Measurements from ENCODE around the gene CRYBA1.

The CRYBA1 gene

DNA sequence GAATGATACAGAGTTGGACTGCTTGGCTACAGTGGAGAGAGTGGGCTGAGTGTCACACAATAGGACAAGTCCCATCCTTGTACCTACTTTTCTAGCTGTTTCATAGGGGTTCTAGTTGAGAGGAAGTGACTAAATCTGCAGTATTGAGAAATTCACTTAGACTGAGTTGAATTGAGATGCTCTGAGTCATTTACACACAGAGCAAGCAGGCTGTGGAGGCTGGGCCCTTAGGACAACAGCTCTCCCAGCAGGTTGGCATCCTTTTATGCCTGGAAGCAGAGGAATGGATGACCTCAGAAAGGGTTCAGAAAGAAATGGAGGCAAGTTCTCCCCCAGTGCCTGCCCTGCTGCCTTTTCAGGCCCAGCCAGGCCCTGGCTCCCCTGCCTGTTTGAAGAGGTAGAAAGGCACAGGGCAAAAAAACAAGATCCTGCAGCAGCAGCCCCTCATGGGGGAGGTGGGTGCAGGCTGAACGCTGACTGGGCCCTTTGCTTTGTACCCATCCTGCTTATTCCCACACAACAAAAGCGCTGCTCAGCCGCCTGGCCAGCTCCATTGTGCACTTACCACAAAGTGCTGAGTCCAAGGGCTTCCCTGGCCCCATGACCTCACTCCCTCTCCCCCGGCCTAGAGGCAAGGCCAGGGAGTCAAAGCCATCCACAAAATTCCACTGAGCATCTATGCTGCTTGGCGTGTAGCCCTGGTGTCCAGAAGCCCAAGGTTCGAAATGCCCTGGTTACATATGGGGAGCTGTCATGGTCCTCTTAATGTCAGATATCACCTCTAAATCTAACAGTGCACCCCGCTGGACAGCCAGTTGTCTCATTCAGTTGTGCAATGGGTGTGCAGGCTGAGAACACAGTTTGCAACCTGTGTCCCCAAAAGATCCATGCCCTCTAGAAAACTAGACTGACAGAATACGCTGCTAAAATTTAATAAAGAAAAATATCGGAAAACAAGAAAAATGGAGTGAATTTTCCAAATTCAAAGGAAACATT is 5.4 kb upstream of the CRYBA1 start:
- no peak overlapping the region for H3K4me3 Mint-ChIP-seq

DNA sequence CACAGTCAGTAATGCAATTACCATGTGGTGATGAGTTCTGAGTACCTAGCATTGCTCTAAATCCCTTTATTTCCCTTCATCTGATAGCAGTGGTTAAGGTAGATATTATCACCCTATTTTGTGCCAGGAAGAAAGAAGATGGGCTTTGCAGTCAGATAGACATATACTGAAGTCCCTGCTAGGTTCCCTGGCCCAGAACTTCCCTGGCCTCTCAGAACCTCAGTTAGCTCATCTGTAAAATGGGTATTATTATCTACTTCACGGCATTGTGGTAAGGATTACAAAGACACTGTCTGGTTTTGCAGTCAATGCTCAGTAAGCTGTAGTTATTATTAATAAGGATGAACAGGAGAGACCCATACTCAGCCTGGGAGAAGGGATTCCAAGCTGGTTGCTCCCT is 4.6 kb upstream of the CRYBA1 start:
- no peaks in the 10 kb centered on the region for H3K36me3 Mint-ChIP-seq (ENCODE audit: low read depth)
- H3K9me3 Mint-ChIP-seq: no peaks in the 10 kb centered on the region
- H3K27me3 Mint-ChIP-seq (ENCODE audit: low read depth, poor library complexity): peaks cover 3% of the 10 kb centered on the region
- DNase-seq: no peak
- TF ChIP-seq, protein P1, sequence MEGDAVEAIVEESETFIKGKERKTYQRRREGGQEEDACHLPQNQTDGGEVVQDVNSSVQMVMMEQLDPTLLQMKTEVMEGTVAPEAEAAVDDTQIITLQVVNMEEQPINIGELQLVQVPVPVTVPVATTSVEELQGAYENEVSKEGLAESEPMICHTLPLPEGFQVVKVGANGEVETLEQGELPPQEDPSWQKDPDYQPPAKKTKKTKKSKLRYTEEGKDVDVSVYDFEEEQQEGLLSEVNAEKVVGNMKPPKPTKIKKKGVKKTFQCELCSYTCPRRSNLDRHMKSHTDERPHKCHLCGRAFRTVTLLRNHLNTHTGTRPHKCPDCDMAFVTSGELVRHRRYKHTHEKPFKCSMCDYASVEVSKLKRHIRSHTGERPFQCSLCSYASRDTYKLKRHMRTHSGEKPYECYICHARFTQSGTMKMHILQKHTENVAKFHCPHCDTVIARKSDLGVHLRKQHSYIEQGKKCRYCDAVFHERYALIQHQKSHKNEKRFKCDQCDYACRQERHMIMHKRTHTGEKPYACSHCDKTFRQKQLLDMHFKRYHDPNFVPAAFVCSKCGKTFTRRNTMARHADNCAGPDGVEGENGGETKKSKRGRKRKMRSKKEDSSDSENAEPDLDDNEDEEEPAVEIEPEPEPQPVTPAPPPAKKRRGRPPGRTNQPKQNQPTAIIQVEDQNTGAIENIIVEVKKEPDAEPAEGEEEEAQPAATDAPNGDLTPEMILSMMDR (IDR thresholded peaks at IDR 0.05): no peak
- H3K4me1 Mint-ChIP-seq: peaks cover 26% of the 10 kb centered on the region
- no peak overlapping the region for H3K4me3 Mint-ChIP-seq
- H3K27ac Mint-ChIP-seq: no peak overlapping the region

More for the DNA sequence above, 5.4 kb upstream of the CRYBA1 start:
- Mint-ChIP-seq H3K4me1 (peaks cover 19% of the 10 kb centered on the region), H3K27ac (peak overlapping the region; percentile 89), H3K27me3 (ENCODE audit: low read depth, poor library complexity) (peaks cover 3% of the 10 kb centered on the region), H3K9me3 (no peaks in the 10 kb centered on the region), H3K36me3 (ENCODE audit: low read depth) (no peaks in the 10 kb centered on the region)
- TF ChIP-seq, protein P1 (IDR thresholded peaks at IDR 0.05): no peak
- DNase-seq: peak; percentile 6

- Mint-ChIP-seq H3K4me3 (no peak overlapping the region), H3K4me1 (peaks cover 33% of the 10 kb centered on the region), H3K36me3 (ENCODE audit: low read depth) (no peaks in the 10 kb centered on the region), H3K9me3 (no peaks in the 10 kb centered on the region), H3K27ac (no peak overlapping the region), H3K27me3 (ENCODE audit: low read depth, poor library complexity) (peaks cover 3% of the 10 kb centered on the region)
- TF ChIP-seq, protein P1 (IDR thresholded peaks at IDR 0.05): no peak
- no peak for DNase-seq
These were observed 3.9 kb upstream of the CRYBA1 start for GRCh38 chr17:29242790-29243189.

DNA sequence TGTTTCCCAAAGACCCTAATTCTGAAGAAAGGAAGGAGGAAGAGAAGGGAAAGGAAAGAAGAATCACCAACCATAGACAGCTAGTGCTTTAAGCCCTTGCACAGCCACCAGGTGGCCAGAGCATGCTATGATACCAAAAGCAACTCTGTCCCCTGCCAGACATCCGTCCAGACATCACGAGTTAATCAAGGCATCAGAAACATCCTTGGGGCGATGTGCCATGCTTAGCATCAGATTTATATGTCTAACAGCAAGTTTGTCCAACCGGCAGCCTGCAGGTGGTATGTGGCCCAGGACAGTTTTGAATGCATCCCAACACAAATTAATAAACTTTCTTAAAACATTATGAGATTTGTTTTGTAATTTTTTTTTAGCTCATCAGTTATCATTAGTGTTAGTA is 2.9 kb upstream of the CRYBA1 start:
- H3K9me3 Mint-ChIP-seq: no peaks in the 10 kb centered on the region
- TF ChIP-seq, protein P1 (IDR thresholded peaks at IDR 0.05): peak; percentile 33
- peaks cover 34% of the 10 kb centered on the region for H3K4me1 Mint-ChIP-seq
- H3K27me3 Mint-ChIP-seq (ENCODE audit: low read depth, poor library complexity): no peaks in the 10 kb centered on the region
- no peaks in the 10 kb centered on the region for H3K36me3 Mint-ChIP-seq (ENCODE audit: low read depth)
- H3K27ac Mint-ChIP-seq: no peak overlapping the region
- no peak overlapping the region for H3K4me3 Mint-ChIP-seq
- DNase-seq: no peak

GRCh38 chr17:29245401-29245800 is 1.3 kb upstream of the CRYBA1 start:
- TF ChIP-seq, protein P1 (IDR thresholded peaks at IDR 0.05): no peak
- no peak overlapping the region for H3K27ac Mint-ChIP-seq
- DNase-seq: no peak
- peaks cover 36% of the 10 kb centered on the region for H3K4me1 Mint-ChIP-seq
- H3K36me3 Mint-ChIP-seq (ENCODE audit: low read depth): no peaks in the 10 kb centered on the region
- H3K9me3 Mint-ChIP-seq: no peaks in the 10 kb centered on the region
- no peaks in the 10 kb centered on the region for H3K27me3 Mint-ChIP-seq (ENCODE audit: low read depth, poor library complexity)
- H3K4me3 Mint-ChIP-seq: no peak overlapping the region

Measured in nephron progenitor cell (in vitro differentiated cells).